HCT116 (cell line): ENCODE measurements around the gene HIPK2. TPM values are rescaled to one million over a fixed set of nuclear protein-coding genes. Genes with fewer than 3 reads are reported as not detected.

Experiments used
- ATAC-seq: fragments of 200-7000 bp; cut with Tn5 transposase; 2 replicates; pipeline ENCODE4 v1.9.1; 2020; ENCODE audit warnings: mild to moderate bottlenecking, moderate library complexity
- BruUV-seq: library from RNA; stranded (reverse); fragments of 400-500 nt; replicated peaks from 2 replicates; lab custom pipeline; 2021; lab: Mats Ljungman, UMichigan
- CTCF ChIA-PET: fragments of 300-600 bp; sonication (Branson Sonifier 250); formaldehyde crosslinking; loops from one replicate; lab custom pipeline; 2021; ENCODE audit warnings: antibody characterized with exemption; lab: Charles Lee
- POLR2A ChIA-PET: fragments of 300-600, 350-600 bp; sonication (Branson Sonifier 250); formaldehyde crosslinking; loops from one replicate; lab custom pipeline; 2021; ENCODE audit warnings: antibody characterized with exemption; lab: Charles Lee
- RAD21 ChIA-PET, 2 experiments: fragments of 300-600 bp; sonication (Branson Sonifier 250); formaldehyde crosslinking; loops; one replicate each; lab custom pipeline; 2023; ENCODE audit warnings: low total read pairs in 2 of 2; ENCODE audit not compliant: uncharacterized antibody in 2 of 2, unreplicated experiment in 2 of 2, low non-redundant PET in 1 of 2; lab: Charles Lee
- DNase-seq: peaks from one replicate; pipeline ENCODE4 v3.0.0-alpha.2; 2010; ENCODE audit warnings: low read depth, low spot score
- H2AFZ ChIP-seq: fragments of 200-600 bp; shearing (Covaris generic), sonication (generic); 2 replicates; pipeline ENCODE4 v1.6.1; 2017; ENCODE audit warnings: low read depth, mixed run types, mixed read lengths, antibody characterized with exemption, low read length; ENCODE audit not compliant: poor library complexity, severe bottlenecking
- H3K27ac ChIP-seq: 2 replicates; pipeline ENCODE4 v1.5.1; 2012; ENCODE audit warnings: low read depth, low read length
- H3K27me3 ChIP-seq: fragments of 200-600 bp; sonication (generic); 2 replicates; pipeline ENCODE4 v1.6.1; 2016; ENCODE audit warnings: mixed run types, low read length, mixed read lengths; ENCODE audit not compliant: insufficient read depth
- H3K36me3 ChIP-seq, 2 experiments: fragments of 200-500 bp in 1 of 2; fragments of 200-600 bp in 1 of 2; sonication (Bioruptor generic) in 1 of 2; sonication (generic) in 1 of 2; 2 replicates each; pipeline versions ENCODE4 v1.5.1 to v1.6.1; 2014 to 2016; ENCODE audit warnings: low read length in 2 of 2, inconsistent platforms in 1 of 2, mixed read lengths in 1 of 2, mixed run types in 1 of 2; ENCODE audit not compliant: insufficient read depth in 2 of 2, control insufficient read depth in 1 of 2
- H3K4me1 ChIP-seq, 2 experiments: fragments of 200-600 bp in 1 of 2; sonication (generic) in 1 of 2; 2 replicates each; pipeline versions ENCODE4 v1.5.1 to v1.6.1; 2012 to 2017; ENCODE audit warnings: low read length in 2 of 2, inconsistent platforms in 1 of 2, mild to moderate bottlenecking in 1 of 2, mixed read lengths in 1 of 2, mixed run types in 1 of 2, moderate library complexity in 1 of 2; ENCODE audit not compliant: insufficient read depth in 2 of 2, control insufficient read depth in 1 of 2
- H3K4me2 ChIP-seq: fragments of 200-600 bp; sonication (generic); 2 replicates; pipeline ENCODE4 v1.6.1; 2017; ENCODE audit warnings: mixed run types, low read length, mixed read lengths
- H3K4me3 ChIP-seq, 2 experiments: fragments of 200-600 bp in 1 of 2; sonication (generic) in 1 of 2; replicated peaks in 1 of 2; 2 replicates each; pipeline ENCODE4 v1.5.1; 2011 to 2016; ENCODE audit warnings: low read length in 2 of 2, control low read depth in 1 of 2, low read depth in 1 of 2, mild to moderate bottlenecking in 1 of 2, mixed read lengths in 1 of 2, mixed run types in 1 of 2
- H3K79me2 ChIP-seq: fragments of 200-600 bp; sonication (generic); 2 replicates; pipeline ENCODE4 v1.6.1; 2017; ENCODE audit warnings: mild to moderate bottlenecking, mixed run types, low read length, moderate library complexity, mixed read lengths; ENCODE audit not compliant: insufficient read depth
- H3K9ac ChIP-seq: fragments of 200-600 bp; sonication (generic); 2 replicates; pipeline ENCODE4 v1.6.1; 2016; ENCODE audit warnings: low read length, mixed read lengths
- H3K9me2 ChIP-seq: fragments of 200-600 bp; sonication (generic), shearing (Covaris generic); 2 replicates; pipeline ENCODE4 v1.6.1; 2017; ENCODE audit warnings: mixed run types, mild to moderate bottlenecking, moderate library complexity; ENCODE audit not compliant: insufficient read depth
- H3K9me3 ChIP-seq, 2 experiments: fragments of 200-500 bp in 1 of 2; fragments of 200-600 bp in 1 of 2; sonication (Bioruptor generic) in 1 of 2; sonication (generic) in 1 of 2; 2 replicates each; pipeline ENCODE4 v1.6.1; 2014 to 2017; ENCODE audit warnings: low read length in 2 of 2, mixed read lengths in 2 of 2, inconsistent platforms in 1 of 2, low read depth in 1 of 2, mild to moderate bottlenecking in 1 of 2, mixed run types in 1 of 2, moderate library complexity in 1 of 2; ENCODE audit not compliant: control insufficient read depth in 1 of 2, insufficient read depth in 1 of 2
- H4K20me1 ChIP-seq: fragments of 200-600 bp; sonication (generic), shearing (Covaris generic); 2 replicates; pipeline ENCODE4 v1.6.1; 2017; ENCODE audit warnings: mixed run types, mild to moderate bottlenecking, moderate library complexity; ENCODE audit not compliant: insufficient read depth
- CBX3 ChIP-seq: IDR thresholded peaks from 2 replicates; pipeline ENCODE4 v1.6.1; 2012; ENCODE audit warnings: low read depth
- CEBPB ChIP-seq: IDR thresholded peaks from 2 replicates; pipeline ENCODE4 v1.6.1; 2012; ENCODE audit warnings: low read depth
- EGR1 ChIP-seq: IDR thresholded peaks from 2 replicates; pipeline ENCODE4 v1.6.1; 2012; ENCODE audit warnings: low read depth
- FOSL1 ChIP-seq: IDR thresholded peaks from 2 replicates; pipeline ENCODE4 v1.6.1; 2012; ENCODE audit warnings: low read depth
- POLR2A ChIP-seq: IDR thresholded peaks from 2 replicates; pipeline ENCODE4 v1.7.0; 2011; ENCODE audit warnings: borderline replicate concordance; ENCODE audit not compliant: insufficient read depth, insufficient read length; ENCODE audit errors: extremely low read depth
- REST ChIP-seq: IDR thresholded peaks from 2 replicates; pipeline ENCODE4 v1.6.1; 2012; ENCODE audit warnings: low read depth
- SIN3A ChIP-seq: IDR thresholded peaks from 2 replicates; pipeline ENCODE4 v1.6.1; 2012; ENCODE audit warnings: low read depth
- SP1 ChIP-seq: IDR thresholded peaks from 2 replicates; pipeline ENCODE4 v1.6.1; 2012; ENCODE audit warnings: low read depth
- TCF7L2 ChIP-seq: IDR thresholded peaks from 2 replicates; pipeline ENCODE4 v1.7.0; 2011; ENCODE audit warnings: borderline replicate concordance, inconsistent platforms; ENCODE audit not compliant: insufficient read depth, insufficient read length; ENCODE audit errors: extremely low read depth
- ZBTB33 ChIP-seq: IDR thresholded peaks from 2 replicates; pipeline ENCODE4 v1.6.1; 2011; ENCODE audit warnings: mild to moderate bottlenecking, low read length, moderate library complexity; ENCODE audit not compliant: insufficient replicate concordance; ENCODE audit errors: extremely low read depth
- ZFX ChIP-seq: fragments of 450-650 bp; IDR thresholded peaks from 2 replicates; pipeline ENCODE4 v1.6.1; 2017
- ZNF274 ChIP-seq: fragments of 200-500 bp; sonication (Bioruptor generic); IDR thresholded peaks from 2 replicates; pipeline ENCODE4 v1.6.1; 2014; ENCODE audit warnings: mild to moderate bottlenecking, low read depth, low read length, inconsistent platforms
- intact Hi-C: fragments of 100-400 bp; cut with micrococcal nuclease; formaldehyde crosslinking; loops from 2 replicates; pipeline ENCODE4 v1.10.0; 2022
- total RNA-seq: library from RNA; stranded (reverse); gene quantifications from one replicate; pipeline ENCODE4 v1.2.1, GENCODE V29; 2021; ENCODE audit not compliant: unreplicated experiment
- TF ChIP-seq, protein P1 (sequence below): IDR thresholded peaks from 2 replicates; pipeline ENCODE4 v1.6.1; 2012
- TF ChIP-seq, protein P2 (sequence below): IDR thresholded peaks from 2 replicates; pipeline ENCODE4 v1.6.1; 2012

The HIPK2 gene
- total RNA-seq, 1 experiment from 2014 or later: 49.5 TPM

DNA sequence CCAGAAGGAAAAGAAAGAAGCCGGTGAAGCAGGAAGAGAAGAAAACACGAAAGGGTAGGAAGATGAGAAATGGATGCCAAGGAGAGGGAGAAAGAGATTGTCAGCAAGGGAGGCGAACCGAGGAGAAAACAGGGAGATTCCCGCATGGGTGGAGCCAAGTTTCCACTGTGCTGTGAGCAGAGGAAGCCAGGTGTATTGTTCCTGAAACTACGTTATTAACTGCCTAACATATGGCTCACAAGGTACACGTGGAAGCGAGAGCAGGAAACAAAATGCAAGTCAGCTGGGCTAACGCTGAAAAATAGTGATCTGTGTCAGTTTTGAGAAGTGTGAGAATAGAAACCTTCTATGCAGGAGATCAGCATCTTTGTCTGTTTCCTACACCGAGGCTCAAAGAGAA is 20.4 kb upstream of the HIPK2 start:
- no peak overlapping the region for H3K4me2 ChIP-seq
- peaks cover 3% of the 10 kb centered on the region; the same call in 1 of the 2 replicates for H3K9me2 ChIP-seq
- no TSS peak for BruUV-seq
- H3K36me3 ChIP-seq: no peaks in the 10 kb centered on the region
- no peak overlapping the region for H3K9ac ChIP-seq
- no peaks in the 10 kb centered on the region for H3K4me1 ChIP-seq
- H3K4me3 ChIP-seq: no peak overlapping the region
- no peak overlapping the region for H3K27ac ChIP-seq
- ATAC-seq: no peak
- ChIA-PET CTCF (no interaction called here), RAD21 (no interaction called here), POLR2A (no interaction called here)
- no peak for TF ChIP-seq ZFX
- intact Hi-C loops: no loop called here
- no peaks in the 10 kb centered on the region for H4K20me1 ChIP-seq
- H3K27me3 ChIP-seq: no peaks in the 10 kb centered on the region
- DNase-seq: no peak
- no peaks in the 10 kb centered on the region for H3K79me2 ChIP-seq
- H2AFZ ChIP-seq: no peak overlapping the region
- no peaks in the 10 kb centered on the region for H3K9me3 ChIP-seq

GRCh38 chr7:139797607-139798006 is 19.8 kb upstream of the HIPK2 start:
- H3K36me3 ChIP-seq: no peaks in the 10 kb centered on the region
- RAD21 ChIA-PET: no interaction called here
- POLR2A ChIA-PET: no interaction called here
- peaks cover 3% of the 10 kb centered on the region; the same call in 1 of the 2 replicates for H3K9me2 ChIP-seq
- BruUV-seq: no TSS peak
- TF ChIP-seq FOSL1 (no peak), CBX3 (no peak), CEBPB (no peak), TCF7L2 (no peak), REST (no peak), SP1 (no peak), EGR1 (no peak), POLR2A (no peak), SIN3A (no peak), ZFX (no peak), ZBTB33 (no peak), ZNF274 (no peak)
- TF ChIP-seq, protein P1, sequence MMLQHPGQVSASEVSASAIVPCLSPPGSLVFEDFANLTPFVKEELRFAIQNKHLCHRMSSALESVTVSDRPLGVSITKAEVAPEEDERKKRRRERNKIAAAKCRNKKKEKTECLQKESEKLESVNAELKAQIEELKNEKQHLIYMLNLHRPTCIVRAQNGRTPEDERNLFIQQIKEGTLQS: no peak
- TF ChIP-seq, protein P2, sequence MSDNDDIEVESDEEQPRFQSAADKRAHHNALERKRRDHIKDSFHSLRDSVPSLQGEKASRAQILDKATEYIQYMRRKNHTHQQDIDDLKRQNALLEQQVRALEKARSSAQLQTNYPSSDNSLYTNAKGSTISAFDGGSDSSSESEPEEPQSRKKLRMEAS: no peak
- TF ChIP-seq, all 23 proteins: peak for 0
- H3K79me2 ChIP-seq: no peaks in the 10 kb centered on the region
- intact Hi-C loops: no loop called here
- no peaks in the 10 kb centered on the region for H3K4me1 ChIP-seq
- H3K9me3 ChIP-seq: no peaks in the 10 kb centered on the region
- CTCF ChIA-PET: no interaction called here
- DNase-seq: no peak
- H4K20me1 ChIP-seq: no peaks in the 10 kb centered on the region
- H3K4me2 ChIP-seq: no peak overlapping the region
- ATAC-seq: no peak
- no peak overlapping the region for H3K9ac ChIP-seq
- no peak overlapping the region for H2AFZ ChIP-seq
- no peak overlapping the region for H3K27ac ChIP-seq
- no peak overlapping the region for H3K4me3 ChIP-seq
- no peaks in the 10 kb centered on the region for H3K27me3 ChIP-seq
